Activated T-cell treated with anti-CD3 and anti-CD28 coated beads, Interleukin-2, amount 50 U/mL, for 1 hour (primary cell): Measurements from ENCODE around the gene SHROOM2.

Experiments
- DNase-seq: peaks from one replicate; pipeline ENCODE4 v3.0.0-alpha.2; 2020

The SHROOM2 gene

GRCh38 chrX:9952300-9952699 is 166.1 kb downstream of the SHROOM2 start:
- DNase-seq, result no peak

GRCh38 chrX:9953396-9953795 is 167.2 kb downstream of the SHROOM2 start:
- no peak for DNase-seq

GRCh38 chrX:9955506-9955905 is 169.3 kb downstream of the SHROOM2 start:
- no peak for DNase-seq

GRCh38 chrX:9957743-9958142 is 171.5 kb downstream of the SHROOM2 start:
- no peak for DNase-seq

GRCh38 chrX:9958183-9958582 is 172.0 kb downstream of the SHROOM2 start:
- DNase-seq, result no peak

- DNase-seq, result no peak
These were observed 175.5 kb downstream of the SHROOM2 start for GRCh38 chrX:9961750-9962149.

- no peak for DNase-seq
These were observed 180.7 kb downstream of the SHROOM2 start, which contains the start of gene CLDN34 for GRCh38 chrX:9966775-9967408. TSS of gene CLDN34 (plus strand) at chrX:9967358. CDS start at chrX:9967358, 0 bp downstream.

- DNase-seq, result no peak
These were observed 191.4 kb downstream of the SHROOM2 start for GRCh38 chrX:9977635-9978034.

GRCh38 chrX:9980401-9980800 is 194.2 kb downstream of the SHROOM2 start:
- DNase-seq, result no peak

GRCh38 chrX:9980927-9981326 is 194.7 kb downstream of the SHROOM2 start:
- DNase-seq, result no peak

- no peak for DNase-seq
These were observed 197.2 kb downstream of the SHROOM2 start for GRCh38 chrX:9983441-9983840.

- no peak for DNase-seq
These were observed 197.6 kb downstream of the SHROOM2 start for GRCh38 chrX:9983846-9984245.

- DNase-seq, result no peak
These were observed 202.5 kb downstream of the SHROOM2 start for GRCh38 chrX:9988762-9989161.

- DNase-seq, result no peak
These were observed 205.8 kb downstream of the SHROOM2 start for GRCh38 chrX:9992061-9992460.

GRCh38 chrX:9992724-9993123 is 206.5 kb downstream of the SHROOM2 start:
- DNase-seq, result no peak

GRCh38 chrX:9995855-9996339 is 209.7 kb downstream of the SHROOM2 start:
- peak; percentile 82 for DNase-seq

- no peak for DNase-seq
These were observed 210.8 kb downstream of the SHROOM2 start for GRCh38 chrX:9997041-9997440.

- no peak for DNase-seq
These were observed 211.3 kb downstream of the SHROOM2 start for GRCh38 chrX:9997524-9997923.
